ENCODE results near the gene NCBP2L.
A peak's percentile ranks its signal among the peaks of the same experiment; 100 is the strongest.

NCBP2L gene

GRCh38 chrX:107776649-107777535, 641 bp upstream of the NCBP2L start:
- ChIA-PET POLR2A (interaction anchor here (1.1 to 2.8 kb wide), 6 partner anchors 45 to 120 kb away, joined by 3 to 33 read pairs (median 4); partner anchors contain the start of gene MID2), CTCF (interaction anchor here (0.6 to 7.3 kb wide), 51 partner anchors 9 to 914 kb away, joined by 3 to 155 read pairs (median 4); partner anchors contain the start of gene PRPS1)
- H3K9me3 ChIP-seq (ENCODE audit: control insufficient read depth, insufficient read depth, low read depth, low read length), result no peaks in the 10 kb centered on the region
- peaks cover 3% of the 10 kb centered on the region; the same call in 1 of the 2 replicates for H3K4me1 ChIP-seq (ENCODE audit: control insufficient read depth, insufficient read depth, low read length)
- no peaks in the 10 kb centered on the region for H3K36me3 ChIP-seq (ENCODE audit: control insufficient read depth in 2 of 2, insufficient read depth in 1 of 2, low read length in 2 of 2)
- no peak overlapping the region for H3K4me3 ChIP-seq (ENCODE audit: low read depth, low read length)
- peak overlapping the region; percentile 57 for H3K27ac ChIP-seq (ENCODE audit: extremely low read depth, low read depth, low read length)
- TF ChIP-seq ZNF621 (tag by site-specific recombination; IDR thresholded peaks at IDR 0.05) (no peak), HOXA7 (CRISPR knock-in tag; IDR thresholded peaks at IDR 0.05; ENCODE audit: borderline replicate concordance) (no peak), SCRT2 (tag by site-specific recombination; IDR thresholded peaks at IDR 0.05) (no peak), ZNF174 (tag by site-specific recombination; IDR thresholded peaks at IDR 0.05) (no peak), ZNF335 (tag by site-specific recombination; conservative IDR thresholded peaks at IDR 0.05) (0 out of 2 replicates have a peak, but pooled peaks have one; percentile 8), ZBTB26 (tag by site-specific recombination; optimal IDR thresholded peaks at IDR 0.05) (no peak), PRDM2 (tag by site-specific recombination; IDR thresholded peaks at IDR 0.05; ENCODE audit: borderline replicate concordance) (no peak), ZNF837 (tag by site-specific recombination; IDR thresholded peaks at IDR 0.05) (no peak), ZNF560 (tag by site-specific recombination; IDR thresholded peaks at IDR 0.05; ENCODE audit: borderline replicate concordance) (no peak), ZNF514 (tag by site-specific recombination; IDR thresholded peaks at IDR 0.05) (no peak), ZNF626 (tag by site-specific recombination; IDR thresholded peaks at IDR 0.05) (no peak), GLIS1 (tag by site-specific recombination; IDR thresholded peaks at IDR 0.05) (peak; percentile 43; the same call in 1 of the 2 replicates), ZNF48 (tag by site-specific recombination; IDR thresholded peaks at IDR 0.05) (no peak), ZNF513 (tag by site-specific recombination; IDR thresholded peaks at IDR 0.05) (no peak), ZBTB21 (tag by site-specific recombination; IDR thresholded peaks at IDR 0.05) (no peak), ZNF561 (tag by site-specific recombination; IDR thresholded peaks at IDR 0.05; ENCODE audit: borderline replicate concordance) (0 out of 2 replicates have a peak, but pooled peaks have one; percentile 44), ZNF404 (tag by site-specific recombination; IDR thresholded peaks at IDR 0.05) (no peak), ZFP37 (tag by site-specific recombination; IDR thresholded peaks at IDR 0.05) (no peak), ZNF677 (tag by site-specific recombination; IDR thresholded peaks at IDR 0.05) (no peak), SCRT1 (tag by site-specific recombination; IDR thresholded peaks at IDR 0.05; ENCODE audit: borderline replicate concordance) (no peak), ZSCAN23 (tag by site-specific recombination; IDR thresholded peaks at IDR 0.05) (no peak)
- TF ChIP-seq, protein P1, sequence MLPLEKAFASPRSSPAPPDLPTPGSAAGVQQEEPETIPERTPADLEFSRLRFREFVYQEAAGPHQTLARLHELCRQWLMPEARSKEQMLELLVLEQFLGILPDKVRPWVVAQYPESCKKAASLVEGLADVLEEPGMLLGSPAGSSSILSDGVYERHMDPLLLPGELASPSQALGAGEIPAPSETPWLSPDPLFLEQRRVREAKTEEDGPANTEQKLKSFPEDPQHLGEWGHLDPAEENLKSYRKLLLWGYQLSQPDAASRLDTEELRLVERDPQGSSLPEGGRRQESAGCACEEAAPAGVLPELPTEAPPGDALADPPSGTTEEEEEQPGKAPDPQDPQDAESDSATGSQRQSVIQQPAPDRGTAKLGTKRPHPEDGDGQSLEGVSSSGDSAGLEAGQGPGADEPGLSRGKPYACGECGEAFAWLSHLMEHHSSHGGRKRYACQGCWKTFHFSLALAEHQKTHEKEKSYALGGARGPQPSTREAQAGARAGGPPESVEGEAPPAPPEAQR (tag by site-specific recombination; IDR thresholded peaks at IDR 0.05), result no peak
- TF ChIP-seq, protein P2, sequence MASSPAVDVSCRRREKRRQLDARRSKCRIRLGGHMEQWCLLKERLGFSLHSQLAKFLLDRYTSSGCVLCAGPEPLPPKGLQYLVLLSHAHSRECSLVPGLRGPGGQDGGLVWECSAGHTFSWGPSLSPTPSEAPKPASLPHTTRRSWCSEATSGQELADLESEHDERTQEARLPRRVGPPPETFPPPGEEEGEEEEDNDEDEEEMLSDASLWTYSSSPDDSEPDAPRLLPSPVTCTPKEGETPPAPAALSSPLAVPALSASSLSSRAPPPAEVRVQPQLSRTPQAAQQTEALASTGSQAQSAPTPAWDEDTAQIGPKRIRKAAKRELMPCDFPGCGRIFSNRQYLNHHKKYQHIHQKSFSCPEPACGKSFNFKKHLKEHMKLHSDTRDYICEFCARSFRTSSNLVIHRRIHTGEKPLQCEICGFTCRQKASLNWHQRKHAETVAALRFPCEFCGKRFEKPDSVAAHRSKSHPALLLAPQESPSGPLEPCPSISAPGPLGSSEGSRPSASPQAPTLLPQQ (tag by site-specific recombination; IDR thresholded peaks at IDR 0.05), result no peak
- TF ChIP-seq, protein P3, sequence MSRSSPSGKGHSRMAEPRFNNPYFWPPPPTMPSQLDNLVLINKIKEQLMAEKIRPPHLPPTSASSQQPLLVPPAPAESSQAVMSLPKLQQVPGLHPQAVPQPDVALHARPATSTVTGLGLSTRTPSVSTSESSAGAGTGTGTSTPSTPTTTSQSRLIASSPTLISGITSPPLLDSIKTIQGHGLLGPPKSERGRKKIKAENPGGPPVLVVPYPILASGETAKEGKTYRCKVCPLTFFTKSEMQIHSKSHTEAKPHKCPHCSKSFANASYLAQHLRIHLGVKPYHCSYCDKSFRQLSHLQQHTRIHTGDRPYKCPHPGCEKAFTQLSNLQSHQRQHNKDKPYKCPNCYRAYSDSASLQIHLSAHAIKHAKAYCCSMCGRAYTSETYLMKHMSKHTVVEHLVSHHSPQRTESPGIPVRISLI (tag by site-specific recombination; IDR thresholded peaks at IDR 0.05), result no peak
